Measurements from ENCODE around the gene MTHFR.

The MTHFR gene

DNA sequence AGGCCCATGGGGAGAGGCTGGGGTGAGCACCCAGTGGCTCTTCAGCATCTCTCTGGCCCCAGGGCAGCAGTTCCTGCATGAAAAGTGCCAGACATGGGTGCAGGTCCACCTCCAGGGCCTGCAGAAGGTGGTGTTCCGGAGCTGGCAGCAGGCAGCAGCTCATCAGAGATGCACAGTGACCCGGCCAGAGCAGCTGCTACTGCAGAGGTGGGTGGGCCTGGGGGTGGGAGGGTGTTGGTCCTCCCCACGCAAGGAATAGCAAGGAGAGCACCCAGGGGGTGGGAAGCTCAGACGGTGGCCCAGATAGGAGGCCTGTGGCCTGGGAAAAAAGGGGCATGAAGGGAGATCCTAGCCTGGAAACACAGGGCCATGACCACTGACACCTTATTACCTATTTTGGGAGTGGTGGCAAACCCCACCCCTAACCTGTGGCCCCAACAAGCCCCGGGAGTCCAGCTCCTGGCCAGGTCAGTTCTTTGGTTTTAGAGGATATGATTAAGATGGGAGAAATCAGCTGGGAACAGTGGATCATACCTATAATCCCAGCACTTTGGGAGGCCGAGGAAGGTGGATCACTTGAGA lies 23.5 kb downstream of the MTHFR start:
- no peak for DNase-seq (ENCODE audit: low read depth, low spot score)

DNA sequence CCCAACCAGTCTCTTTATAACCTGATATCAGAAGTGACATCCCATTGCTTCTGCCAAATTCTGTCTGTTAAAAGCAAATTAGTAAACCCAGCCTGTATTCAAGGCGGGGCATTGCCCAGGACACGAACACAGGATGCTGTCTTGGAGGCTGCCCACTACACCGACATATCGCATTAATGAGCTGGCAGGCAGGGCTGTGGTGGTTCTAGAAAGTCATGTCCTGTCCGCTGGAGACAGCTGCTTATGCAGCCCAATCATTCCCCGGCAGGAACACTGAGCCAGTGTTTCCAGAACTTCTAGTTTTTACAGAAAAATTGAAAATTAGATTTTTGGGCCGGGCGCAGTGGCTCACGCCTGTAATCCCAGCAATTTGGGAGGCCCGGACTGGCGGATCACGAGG lies 24.5 kb downstream of the MTHFR start:
- DNase-seq (ENCODE audit: low read depth, low spot score), result no peak

DNA sequence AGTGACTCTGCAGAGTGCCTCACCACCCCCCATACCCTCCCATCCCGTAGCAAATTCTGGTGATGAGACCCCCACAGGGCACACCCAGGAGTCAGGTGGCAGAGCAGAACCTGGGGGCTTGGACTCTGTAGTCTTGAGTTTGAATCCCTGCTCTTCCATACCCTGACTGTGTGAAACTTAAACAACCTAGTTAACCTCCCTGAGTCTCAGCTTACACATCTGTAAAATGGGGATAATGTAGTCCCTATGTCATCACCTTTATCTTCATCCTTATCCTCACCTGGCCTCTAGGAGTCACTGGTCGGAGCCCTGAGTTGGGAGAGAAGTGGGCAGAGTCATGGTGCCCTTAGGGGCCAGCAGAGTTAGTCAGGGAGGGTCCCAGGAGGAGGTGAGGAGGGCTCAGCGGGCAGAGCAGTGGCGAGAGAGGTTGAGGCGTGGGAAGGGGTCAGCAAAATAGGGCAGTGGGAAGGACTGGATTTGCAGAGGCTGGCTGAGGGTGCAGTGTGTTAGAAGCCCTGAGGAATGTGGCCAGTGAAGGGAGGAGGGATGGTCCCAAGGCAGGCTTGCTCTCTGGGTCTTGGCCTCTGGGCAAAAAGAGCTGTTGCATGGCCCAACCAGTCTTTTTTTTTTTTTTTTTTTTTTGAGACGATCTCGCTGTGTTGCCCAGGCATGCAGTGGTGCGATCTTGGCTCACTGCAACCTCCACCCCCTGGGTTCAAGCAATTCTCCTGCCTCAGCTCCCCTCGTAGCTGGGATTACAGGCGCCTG lies 25.2 kb downstream of the MTHFR start:
- no peak for DNase-seq (ENCODE audit: low read depth, low spot score)

DNA sequence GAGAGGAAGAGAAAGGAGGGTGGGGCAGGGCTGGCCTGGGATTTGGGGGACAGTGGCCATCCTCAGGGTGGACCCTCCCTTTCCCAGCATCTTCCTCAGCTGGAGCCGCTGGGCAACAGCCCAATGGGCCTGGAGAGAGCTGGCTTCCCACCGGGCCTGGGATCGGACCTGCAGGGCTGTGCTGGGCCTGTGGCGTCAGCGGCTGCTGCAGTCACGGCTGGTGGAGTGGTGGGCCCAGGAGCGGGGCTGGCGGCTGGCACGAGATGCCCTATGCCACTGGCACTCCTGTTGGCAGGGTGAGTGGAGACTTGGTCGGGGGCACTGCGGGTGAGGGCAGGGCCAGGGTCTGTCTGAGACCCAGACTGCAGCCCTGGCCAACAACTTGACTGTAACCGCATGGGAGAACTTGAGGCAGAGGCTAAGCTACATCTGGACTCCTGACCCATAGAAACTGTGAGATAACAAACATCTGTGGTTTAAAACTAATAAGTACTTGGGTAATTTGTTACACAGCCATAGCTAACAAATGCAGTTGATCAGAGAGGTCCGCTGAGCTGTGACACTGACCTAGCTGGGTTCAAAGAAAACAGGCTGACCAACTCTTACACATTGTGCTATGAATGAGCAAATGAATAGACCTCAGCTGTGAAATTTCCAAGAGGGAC lies 25.9 kb downstream of the MTHFR start:
- DNase-seq (ENCODE audit: low read depth, low spot score), result no peak

DNA sequence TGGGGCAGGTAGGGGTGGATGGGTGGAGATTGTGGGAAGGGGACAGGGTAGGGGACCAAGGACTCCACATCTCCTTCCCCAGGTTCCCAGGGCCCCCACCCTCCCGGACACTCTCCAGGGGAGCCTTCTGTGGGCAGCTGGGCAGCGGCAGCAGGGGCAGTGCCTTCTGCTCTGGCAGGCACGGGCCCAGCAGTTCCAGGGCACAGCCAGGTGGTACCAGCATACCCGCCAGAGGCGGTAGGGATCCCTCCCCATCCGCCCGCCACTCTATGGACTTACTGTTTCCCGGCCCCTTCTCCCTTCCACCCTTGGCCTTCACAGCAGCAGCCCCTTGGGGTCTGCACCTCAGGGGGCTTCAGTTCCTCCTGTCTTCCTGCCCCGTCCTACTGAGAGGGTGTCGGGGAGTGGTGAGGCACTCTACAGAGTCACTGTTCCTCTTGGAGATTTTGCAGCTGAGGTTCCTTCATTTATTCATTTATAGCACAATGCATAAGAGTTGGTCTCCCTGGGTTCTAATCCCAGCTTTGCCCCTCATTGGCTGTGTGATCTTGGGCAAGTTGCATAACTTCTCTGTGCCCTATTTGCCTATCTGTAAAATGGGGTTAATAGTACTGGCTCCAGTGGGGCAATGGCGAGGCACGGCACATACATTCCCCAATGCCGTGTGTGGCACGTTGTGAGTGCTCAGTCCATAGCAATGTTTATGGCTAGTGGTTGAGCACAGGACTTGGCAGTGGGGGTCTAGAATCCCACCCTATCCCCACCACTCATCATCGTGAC lies 26.7 kb downstream of the MTHFR start:
- DNase-seq (ENCODE audit: low read depth, low spot score), result no peak

DNA sequence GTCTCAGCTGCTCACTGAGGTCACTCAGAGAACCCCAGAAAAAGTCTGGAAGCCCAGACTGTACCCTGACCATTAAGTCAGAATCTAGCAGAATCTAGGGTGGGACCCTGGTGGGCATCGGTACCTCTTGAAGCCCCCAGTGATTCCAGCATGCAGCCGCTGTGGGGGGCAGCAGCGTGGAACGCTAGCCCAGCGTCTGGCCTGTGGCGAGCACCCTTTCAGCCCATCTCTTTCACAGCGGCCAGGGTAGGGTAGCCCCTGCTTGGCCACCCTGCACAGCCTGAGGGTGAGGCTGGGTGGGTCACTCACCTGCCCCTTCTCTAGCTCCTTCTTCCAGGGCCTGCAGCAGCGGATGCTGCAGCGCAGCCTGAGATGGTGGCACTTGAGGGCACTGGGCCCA lies 27.4 kb downstream of the MTHFR start:
- no peak for DNase-seq (ENCODE audit: low read depth, low spot score)

DNA sequence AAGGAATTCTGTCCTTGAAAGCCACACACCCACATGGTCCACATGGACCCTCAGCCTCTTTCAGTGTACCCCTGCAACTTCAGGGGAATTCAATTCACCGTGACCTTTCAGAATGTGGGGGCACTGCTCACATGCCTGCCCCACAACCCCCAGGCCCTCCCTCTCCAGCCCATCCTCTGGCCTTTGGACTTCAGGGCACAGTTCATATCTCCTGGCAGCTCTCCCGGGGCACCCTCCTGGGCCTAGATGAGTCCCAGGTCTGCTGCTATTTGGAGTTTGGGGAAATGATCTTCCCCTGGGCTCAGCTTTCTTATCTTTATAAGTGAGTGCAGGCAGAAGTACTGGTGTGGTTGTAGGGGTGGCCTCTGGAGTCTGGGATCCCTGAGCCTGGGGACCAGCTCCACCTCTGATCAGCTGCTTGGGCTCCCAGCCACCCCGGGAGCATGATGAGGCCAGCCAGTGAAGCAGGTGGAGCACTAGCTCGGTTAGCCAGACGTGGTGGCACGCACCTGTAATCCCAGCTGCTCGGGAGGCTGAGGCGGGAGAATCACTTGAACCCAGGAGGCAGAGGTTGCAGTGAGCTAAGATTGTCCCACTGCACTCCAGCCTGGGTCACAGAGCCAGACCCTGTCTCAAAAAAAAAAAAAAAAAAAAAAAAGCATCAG lies 28.0 kb downstream of the MTHFR start:
- no peak for DNase-seq (ENCODE audit: low read depth, low spot score)

DNA sequence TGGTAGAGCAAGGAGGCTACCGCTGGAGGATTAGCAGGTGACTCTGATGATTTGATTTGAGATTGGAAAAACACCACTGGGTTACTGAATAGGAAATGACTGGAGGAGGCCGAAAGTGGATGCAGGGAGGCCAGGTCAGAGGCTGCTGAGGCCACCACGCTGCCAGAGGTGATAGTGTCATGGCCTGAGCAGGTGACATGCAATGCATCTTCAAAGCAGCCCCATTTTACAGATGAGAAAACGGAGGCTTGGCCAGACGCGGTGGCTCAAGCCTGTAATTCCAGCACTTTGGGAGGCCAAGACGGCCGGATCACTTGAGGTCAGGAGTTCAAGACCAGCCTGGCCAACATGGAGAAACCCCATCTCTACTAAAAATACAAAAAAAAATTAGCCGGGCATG lies 31.0 kb downstream of the MTHFR start:
- no peak for DNase-seq (ENCODE audit: low read depth, low spot score)

DNA sequence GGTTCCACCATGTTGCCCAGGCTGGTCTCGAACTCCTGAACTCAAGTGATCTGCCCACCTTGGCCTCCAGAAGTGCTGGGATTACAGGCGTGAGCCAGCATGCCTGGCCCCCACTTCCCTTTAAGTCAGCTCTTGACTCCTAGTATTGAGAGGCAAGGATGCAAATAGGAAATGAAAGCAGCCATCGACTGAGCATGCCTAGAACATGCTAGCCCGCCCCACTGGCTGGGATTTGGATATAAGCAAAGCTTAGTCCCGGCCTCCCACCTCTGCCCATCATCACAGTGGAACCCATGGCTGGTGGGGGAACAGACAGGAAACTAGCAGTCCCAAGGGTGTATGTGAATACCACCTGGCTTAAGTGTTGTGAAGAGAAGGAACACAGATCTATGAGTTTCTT lies 33.3 kb downstream of the MTHFR start:
- DNase-seq (ENCODE audit: low read depth, low spot score), result no peak

DNA sequence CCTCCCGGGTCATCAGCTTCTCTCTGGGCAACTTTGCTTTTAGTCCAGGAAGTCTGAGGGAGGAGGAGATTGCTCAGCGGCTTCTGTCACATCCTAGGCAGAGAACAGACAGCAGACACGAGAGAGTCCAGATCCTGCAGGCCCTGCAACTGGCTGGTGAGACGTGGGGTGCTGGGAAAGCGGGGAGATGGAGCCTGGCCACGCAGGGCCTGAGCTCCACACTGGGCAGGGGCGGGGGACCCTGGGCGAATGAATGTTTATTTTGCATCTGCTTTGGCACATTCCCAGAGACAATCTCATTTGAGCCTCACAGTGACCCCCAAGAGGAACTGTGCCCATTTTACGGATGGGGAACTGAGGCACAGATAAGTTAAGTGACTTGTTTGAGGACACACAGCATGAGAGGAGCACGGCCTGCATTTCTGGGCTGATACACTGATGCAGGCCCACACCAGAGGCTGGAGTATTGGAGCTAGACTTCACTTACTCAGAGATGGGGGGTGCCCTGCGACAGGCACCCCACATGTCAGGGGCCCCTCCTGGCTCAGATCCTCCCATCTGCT lies 34.2 kb downstream of the MTHFR start:
- DNase-seq (ENCODE audit: low read depth, low spot score), result no peak

DNA sequence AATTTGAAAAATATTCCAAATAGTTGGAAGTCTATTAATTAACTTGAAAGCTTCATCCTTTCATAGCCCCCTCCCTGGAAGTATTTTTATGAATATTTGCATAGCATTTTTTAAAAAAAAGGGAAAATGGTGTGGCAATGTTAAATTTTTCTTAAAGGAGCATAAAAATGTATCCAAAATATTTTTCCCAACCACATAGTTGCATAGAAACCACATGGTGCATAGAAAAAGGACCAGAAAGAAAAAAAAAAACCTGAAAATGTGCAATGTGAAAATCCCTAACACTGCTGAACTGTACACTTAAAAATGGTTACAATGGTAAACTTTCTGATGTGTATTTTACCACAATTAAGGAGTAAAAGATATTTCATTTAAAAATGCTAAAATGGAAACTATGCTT lies 35.8 kb downstream of the MTHFR start:
- no peak for DNase-seq (ENCODE audit: low read depth, low spot score)

DNA sequence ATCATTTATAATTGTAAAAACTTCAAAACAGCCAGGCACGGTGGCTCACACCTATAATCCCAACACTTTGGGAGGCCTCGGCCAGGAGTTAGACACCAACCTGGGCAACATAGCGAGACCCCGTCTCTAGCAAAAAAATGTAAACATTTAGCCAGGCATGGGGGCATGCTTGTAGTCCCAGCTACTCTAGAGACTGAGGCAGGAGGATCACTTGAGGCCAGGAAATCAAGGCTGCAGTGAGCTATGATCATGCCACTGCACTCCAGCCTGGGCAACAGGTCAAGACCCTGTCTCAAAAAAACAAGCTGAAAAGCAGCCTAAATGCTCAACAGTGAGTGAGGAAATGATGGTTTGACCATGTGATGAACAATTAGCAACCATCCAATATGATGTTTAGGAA lies 36.5 kb downstream of the MTHFR start:
- DNase-seq (ENCODE audit: low read depth, low spot score), result no peak

DNA sequence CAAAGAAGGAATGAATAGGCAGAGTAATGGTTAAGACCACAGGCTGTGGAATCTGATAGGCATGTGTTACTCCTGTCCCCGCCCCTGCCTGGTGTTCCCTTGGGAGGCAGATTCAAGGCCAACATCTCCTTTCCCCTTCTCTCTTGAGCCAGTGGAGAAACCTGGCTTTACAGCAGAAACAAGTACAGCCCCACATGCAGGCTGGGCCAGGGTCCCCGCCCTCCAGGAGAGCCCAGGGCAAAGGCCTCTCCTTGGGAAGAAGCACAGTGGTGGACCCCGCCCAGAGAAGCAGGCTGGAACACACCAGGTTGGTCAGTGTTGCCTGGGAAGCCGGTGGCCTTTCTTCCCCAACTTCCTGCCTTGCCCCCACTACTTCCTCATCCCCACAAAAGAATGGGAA lies 36.9 kb downstream of the MTHFR start:
- no peak for DNase-seq (ENCODE audit: low read depth, low spot score)

DNA sequence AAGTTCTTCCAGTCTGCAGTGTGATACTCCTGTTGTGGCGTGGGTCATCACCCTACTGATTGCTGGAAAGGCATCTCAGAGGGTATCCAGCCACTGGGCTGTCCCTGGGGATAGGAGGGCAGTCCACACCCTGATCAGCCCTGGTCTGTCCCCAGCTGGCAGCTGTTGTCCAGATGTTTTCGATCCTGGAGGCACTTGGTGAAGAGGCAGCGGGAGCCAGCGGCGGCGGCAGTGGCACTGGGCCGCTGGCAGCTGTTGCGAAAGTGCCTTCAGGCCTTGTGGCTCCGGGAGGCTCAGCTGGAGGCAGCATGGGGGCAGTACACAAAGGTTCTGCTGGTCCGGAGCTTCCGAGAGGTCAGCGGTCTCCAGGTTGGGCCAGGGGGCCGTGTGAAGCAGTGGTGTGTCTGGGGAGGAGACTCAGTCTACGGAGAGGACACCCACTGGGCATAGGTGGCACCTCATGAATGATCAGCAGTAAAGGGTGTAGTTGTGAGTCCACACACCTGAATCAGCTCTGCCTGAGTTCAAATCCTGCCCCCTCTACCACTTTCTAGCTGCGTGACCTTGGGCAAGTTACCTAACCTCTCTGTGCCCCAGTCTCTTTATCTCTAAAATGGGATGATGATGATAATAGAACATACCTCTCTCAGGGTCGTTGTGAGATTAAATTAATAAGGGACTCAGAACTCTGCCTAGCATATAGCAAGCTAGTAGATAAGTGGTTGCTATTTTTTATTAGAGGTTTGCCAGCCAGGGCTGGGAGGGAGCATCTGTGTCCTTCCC lies 37.7 kb downstream of the MTHFR start:
- DNase-seq (ENCODE audit: low read depth, low spot score), result no peak

DNA sequence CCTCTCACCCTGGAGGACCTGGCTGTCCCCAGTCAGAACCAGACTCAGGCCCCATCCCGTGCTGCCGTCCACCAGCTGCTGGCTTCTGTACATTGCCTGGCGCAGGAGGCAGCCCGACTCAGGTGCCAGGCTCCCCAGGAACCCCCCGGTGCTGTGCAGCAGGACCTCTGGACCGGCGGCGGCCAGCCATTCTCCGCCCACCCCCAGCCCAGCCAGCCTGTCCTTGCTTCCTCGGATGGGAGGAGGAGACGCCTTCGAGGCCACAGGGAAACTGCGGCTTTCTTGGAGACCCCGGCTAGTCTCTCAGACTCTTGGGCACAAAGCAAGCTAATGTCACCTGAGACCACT lies 39.4 kb downstream of the MTHFR start:
- no peak for DNase-seq (ENCODE audit: low read depth, low spot score)

DNA sequence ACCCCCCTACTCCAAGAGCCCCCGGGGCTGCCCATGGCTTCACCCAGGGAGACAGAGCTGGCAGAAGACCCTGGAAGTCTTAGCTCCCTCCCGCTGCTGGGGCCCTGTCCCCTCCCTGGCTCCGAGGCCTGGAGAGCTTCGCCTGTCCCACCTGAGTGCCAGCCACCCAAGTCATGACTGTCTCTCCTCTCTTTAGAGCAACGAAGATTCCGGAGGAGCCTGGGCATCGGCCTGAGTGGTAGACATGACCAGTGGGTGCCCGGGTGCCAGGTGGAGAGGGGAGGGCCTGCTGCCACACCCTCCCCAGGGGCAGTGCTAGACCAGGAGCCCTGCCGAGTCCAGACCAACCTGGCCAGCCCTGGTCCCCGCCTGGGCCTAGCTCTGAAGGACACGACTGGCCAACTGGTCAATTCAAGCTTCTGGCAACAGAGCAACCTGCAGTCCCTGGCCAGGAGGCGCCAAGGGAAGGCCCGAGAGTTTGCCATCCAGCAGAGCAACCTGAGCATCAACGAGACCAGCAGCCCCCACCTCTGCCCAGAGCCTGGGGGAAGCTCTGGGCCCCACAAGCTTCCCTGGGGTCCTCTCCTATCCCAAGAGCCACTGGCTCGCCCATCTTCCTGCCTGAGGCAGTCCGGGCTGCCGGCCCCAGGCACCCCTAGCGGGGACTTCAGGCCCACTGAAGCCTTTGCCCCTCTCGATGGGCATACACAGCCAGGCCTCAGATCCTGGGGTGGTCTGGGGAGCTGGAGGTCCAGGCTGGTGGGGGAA lies 39.9 kb downstream of the MTHFR start:
- no peak for DNase-seq (ENCODE audit: low read depth, low spot score)

DNA sequence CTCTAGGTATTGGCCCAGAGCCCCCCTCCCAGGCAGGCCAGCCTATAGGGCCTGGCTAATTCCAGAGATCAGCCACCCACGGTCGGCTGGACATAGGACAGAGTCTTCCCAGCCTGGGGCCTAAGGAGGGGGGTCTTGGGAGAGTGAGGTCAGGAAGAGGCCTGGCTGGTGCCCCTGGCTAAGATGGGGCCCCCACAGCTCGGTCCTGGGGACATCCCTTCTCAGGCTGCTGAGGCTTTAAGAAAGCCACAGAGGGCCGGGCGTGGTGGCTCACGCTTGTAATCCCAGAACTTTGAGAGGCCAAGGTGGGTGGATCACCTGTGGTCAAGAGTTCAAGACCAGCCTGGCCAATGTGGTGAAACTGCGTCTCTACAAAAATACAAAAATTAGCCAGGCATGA lies 41.2 kb downstream of the MTHFR start:
- no peak for DNase-seq (ENCODE audit: low read depth, low spot score)

DNA sequence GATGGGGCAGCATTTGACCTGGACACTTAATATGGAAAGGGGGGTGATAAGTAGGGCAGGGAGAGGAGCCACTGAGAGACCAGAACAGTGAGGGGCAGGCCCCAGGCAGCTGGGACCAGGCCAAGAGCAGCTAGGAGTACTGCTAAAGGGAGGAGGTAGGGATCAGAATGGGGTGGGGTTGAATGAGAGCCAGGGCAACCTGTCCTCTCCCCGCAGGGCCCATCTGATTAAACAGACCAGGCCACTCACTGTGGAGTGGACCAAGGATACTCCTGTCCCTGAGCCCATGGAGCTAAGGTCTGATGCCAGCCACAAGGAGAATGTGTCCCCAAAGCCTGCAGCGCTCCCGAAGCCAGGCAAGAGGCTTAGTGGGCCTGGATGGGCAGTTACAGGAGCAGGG lies 41.6 kb downstream of the MTHFR start:
- no peak for DNase-seq (ENCODE audit: low read depth, low spot score)

DNA sequence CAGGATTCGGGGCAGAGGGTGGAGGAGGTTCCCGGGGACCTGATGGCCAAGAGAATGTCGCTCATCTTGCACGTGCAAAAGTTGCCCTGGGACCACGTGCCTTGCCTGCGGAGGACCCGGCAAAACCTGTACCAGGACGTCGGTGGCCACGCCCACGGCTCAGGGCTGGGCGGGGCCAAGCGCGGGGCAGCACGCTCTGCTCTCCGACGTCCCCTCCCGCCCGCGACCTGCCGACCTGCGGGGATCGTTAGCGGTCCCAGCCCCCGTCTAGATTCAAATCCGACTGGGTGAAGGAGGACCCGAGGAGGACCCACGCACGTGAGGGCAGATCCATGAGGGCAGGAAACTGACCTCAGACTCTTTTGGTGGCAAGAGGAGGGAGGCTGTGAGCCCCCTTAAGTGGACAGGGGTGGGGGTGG lies 43.8 kb downstream of the MTHFR start, which contains the start of gene C1orf167:
TSS of gene C1orf167 (plus strand) at position 206 of the 419 bp plus-strand sequence. CDS start 2,208 bp downstream, outside the sequence.
- DNase-seq (ENCODE audit: low read depth, low spot score), result no peak

DNA sequence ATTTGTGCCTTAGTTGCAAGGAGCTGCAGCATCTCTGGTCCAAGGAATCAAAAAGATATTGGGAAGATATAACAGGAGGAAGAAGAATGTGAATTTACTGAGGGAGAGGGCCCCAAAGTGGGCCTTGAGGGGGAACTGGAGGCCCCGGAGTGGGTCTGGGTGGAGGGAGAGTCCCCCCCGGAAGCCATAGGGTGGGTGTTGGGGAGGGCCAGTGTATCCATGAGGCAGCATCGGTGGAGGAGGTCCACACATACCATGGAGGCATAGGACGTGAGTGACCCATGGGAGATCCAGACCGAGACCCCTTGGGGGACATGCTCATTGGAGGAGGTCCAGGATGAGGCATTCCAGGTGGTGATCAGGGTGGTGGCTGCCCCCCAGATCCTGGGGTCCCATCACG lies 44.5 kb downstream of the MTHFR start:
- no peak for DNase-seq (ENCODE audit: low read depth, low spot score)
